NCI-H2227 (cell line): ENCODE data around the gene PXMP4.
"Not testable (repeated sequence)": the region's sequence is repeated elsewhere in the genome, so short reads cannot be mapped to it uniquely, and the experiment has no call there.

Experiments
- DNase-seq: peaks from one replicate; lab custom pipeline; 2025; ENCODE audit not compliant: unreplicated experiment; lab: John Stamatoyannopoulos, UW

Gene PXMP4

GRCh38 chr20:33704197-33704924 is 15.7 kb downstream of the PXMP4 start:
- DNase-seq: no peak

- DNase-seq: no peak
Measured at GRCh38 chr20:33703498-33704137, 16.5 kb downstream of the PXMP4 start.

- DNase-seq: no peak
Measured at GRCh38 chr20:33702861-33703260, 17.2 kb downstream of the PXMP4 start.

- no peak for DNase-seq
Measured at GRCh38 chr20:33701629-33702450, 18.3 kb downstream of the PXMP4 start.

- not testable (repeated sequence) for DNase-seq
Measured at GRCh38 chr20:33700696-33701441, 19.2 kb downstream of the PXMP4 start.

- DNase-seq: not testable (repeated sequence)
Measured at GRCh38 chr20:33698966-33699365, 21.1 kb downstream of the PXMP4 start.

GRCh38 chr20:33697129-33697528 is 23.0 kb downstream of the PXMP4 start:
- no peak for DNase-seq

- no peak for DNase-seq
Measured at GRCh38 chr20:33696448-33696847, 23.7 kb downstream of the PXMP4 start.

GRCh38 chr20:33694639-33695012 is 25.5 kb downstream of the PXMP4 start:
- no peak for DNase-seq

GRCh38 chr20:33693741-33694638 is 26.1 kb downstream of the PXMP4 start:
- no peak for DNase-seq

- no peak for DNase-seq
Measured at GRCh38 chr20:33693289-33693688, 26.8 kb downstream of the PXMP4 start.

GRCh38 chr20:33689973-33690372 is 30.1 kb downstream of the PXMP4 start:
- DNase-seq: no peak

GRCh38 chr20:33689493-33689892 is 30.6 kb downstream of the PXMP4 start:
- DNase-seq: no peak

- DNase-seq: no peak
Measured at GRCh38 chr20:33688938-33689424, 31.1 kb downstream of the PXMP4 start.

GRCh38 chr20:33687993-33688937 is 31.8 kb downstream of the PXMP4 start:
- DNase-seq: no peak

GRCh38 chr20:33687370-33687915 is 32.7 kb downstream of the PXMP4 start:
- DNase-seq: no peak

- DNase-seq: no peak
Measured at GRCh38 chr20:33686984-33687366, 33.1 kb downstream of the PXMP4 start.

GRCh38 chr20:33686100-33686983 is 33.8 kb downstream of the PXMP4 start, which contains the start of gene E2F1:
TSS of gene E2F1 (minus strand) at chr20:33686385. CDS start at chr20:33686264, 121 bp downstream.
- peak; percentile 98 for DNase-seq
